CD14-positive monocyte (primary cell): ENCODE data around the gene CDC14A. TPM values are rescaled to one million over a fixed set of nuclear protein-coding genes. Genes with fewer than 3 reads are reported as not detected.
"Not testable (repeated sequence)": the region's sequence is repeated elsewhere in the genome, so short reads cannot be mapped to it uniquely, and the experiment has no call there.

Experiments used
- DNase-seq, 3 donors: peaks; one replicate each; pipeline ENCODE4 v3.0.0-alpha.2; 2011 to 2022
- H2AFZ ChIP-seq: 2 replicates; pipeline ENCODE4 v1.6.0; 2012; ENCODE audit warnings: mild to moderate bottlenecking, low read depth, low read length, inconsistent platforms; ENCODE audit not compliant: insufficient read depth, poor library complexity, severe bottlenecking
- H3K27ac ChIP-seq, 2 donors: 1 replicate in 1 of 2; 2 replicates in 1 of 2; pipeline ENCODE4 v1.5.1; 2012 to 2013; ENCODE audit warnings: low read length in 2 of 2, control low read depth in 1 of 2, inconsistent platforms in 1 of 2, low read depth in 1 of 2, mild to moderate bottlenecking in 1 of 2
- H3K27me3 ChIP-seq, 2 donors: one replicate each; pipeline versions ENCODE4 v1.6.0 to v1.6.1; 2011 to 2013; ENCODE audit warnings: low read length in 2 of 2; ENCODE audit not compliant: control insufficient read depth in 2 of 2, insufficient read depth in 2 of 2
- H3K36me3 ChIP-seq, 2 donors: replicated peaks in 1 of 2; 1 replicate in 1 of 2; 2 replicates in 1 of 2; pipeline versions ENCODE4 v1.5.1 to v1.6.1; 2012 to 2013; ENCODE audit warnings: low read length in 2 of 2, control low read depth in 1 of 2, inconsistent platforms in 1 of 2, mild to moderate bottlenecking in 1 of 2; ENCODE audit not compliant: insufficient read depth in 2 of 2, control insufficient read depth in 1 of 2
- H3K4me1 ChIP-seq, 2 donors: 1 replicate in 1 of 2; 2 replicates in 1 of 2; pipeline versions ENCODE4 v1.5.1 to v1.6.1; 2012 to 2013; ENCODE audit warnings: low read length in 2 of 2, control low read depth in 1 of 2, inconsistent platforms in 1 of 2, mild to moderate bottlenecking in 1 of 2, moderate library complexity in 1 of 2; ENCODE audit not compliant: insufficient read depth in 2 of 2, control insufficient read depth in 1 of 2
- H3K4me2 ChIP-seq: replicated peaks from 2 replicates; pipeline ENCODE3; 2012; ENCODE audit warnings: low read length, moderate library complexity, mild to moderate bottlenecking; ENCODE audit not compliant: poor library complexity, severe bottlenecking; ENCODE audit errors: extremely low read depth
- H3K4me3 ChIP-seq, 3 experiments: fragments of 200-600 bp in 1 of 3; sonication (generic) in 1 of 3; replicated peaks in 1 of 3; 1 replicate in 2 of 3; 2 replicates in 1 of 3; pipeline ENCODE4 v1.5.1; 2011 to 2013; ENCODE audit warnings: low read length in 3 of 3, mild to moderate bottlenecking in 3 of 3, control low read depth in 2 of 3, low read depth in 2 of 3, inconsistent platforms in 1 of 3, moderate library complexity in 1 of 3
- H3K79me2 ChIP-seq: 2 replicates; pipeline ENCODE4 v1.6.0; 2012; ENCODE audit warnings: mild to moderate bottlenecking, control low read depth, inconsistent platforms, low read length, moderate library complexity; ENCODE audit not compliant: insufficient read depth
- H3K9ac ChIP-seq: 2 replicates; pipeline ENCODE4 v1.6.0; 2017; ENCODE audit warnings: low read length, mild to moderate bottlenecking; ENCODE audit not compliant: insufficient read depth, poor library complexity, severe bottlenecking
- H3K9me3 ChIP-seq, 2 donors: replicated peaks in 1 of 2; 1 replicate in 1 of 2; 2 replicates in 1 of 2; pipeline versions ENCODE4 v1.5.1 to v1.6.1; 2012 to 2013; ENCODE audit warnings: low read length in 2 of 2, control low read depth in 1 of 2; ENCODE audit not compliant: control insufficient read depth in 1 of 2, insufficient read depth in 1 of 2
- H4K20me1 ChIP-seq: 2 replicates; pipeline ENCODE4 v1.6.0; 2012; ENCODE audit warnings: mild to moderate bottlenecking, low read length, control low read depth, moderate library complexity; ENCODE audit not compliant: insufficient read depth
- H3K27ac Mint-ChIP-seq, 7 donors: one replicate each; pipeline ENCODE4 v1.8.0; 2020; ENCODE audit warnings: mild to moderate bottlenecking in 7 of 7, mixed read lengths in 7 of 7, moderate library complexity in 6 of 7, inconsistent platforms in 2 of 7
- H3K27me3 Mint-ChIP-seq, 3 donors: one replicate each; pipeline ENCODE4 v1.8.0; 2021 to 2022; ENCODE audit warnings: low read depth in 3 of 3, mild to moderate bottlenecking in 3 of 3, mixed read lengths in 3 of 3, moderate library complexity in 3 of 3, inconsistent platforms in 1 of 3
- H3K36me3 Mint-ChIP-seq, 2 donors: one replicate each; pipeline ENCODE4 v1.8.0; 2020; ENCODE audit warnings: mixed read lengths in 2 of 2, inconsistent platforms in 1 of 2, mild to moderate bottlenecking in 1 of 2
- H3K4me1 Mint-ChIP-seq: one replicate; pipeline ENCODE4 v1.8.0; 2020; ENCODE audit warnings: mild to moderate bottlenecking, mixed read lengths
- H3K4me3 Mint-ChIP-seq, 2 donors: one replicate each; pipeline ENCODE4 v1.8.0; 2020; ENCODE audit warnings: mild to moderate bottlenecking in 2 of 2, mixed read lengths in 2 of 2, moderate library complexity in 1 of 2
- H3K9me3 Mint-ChIP-seq, 7 donors: one replicate each; pipeline ENCODE4 v1.8.0; 2020 to 2022; ENCODE audit warnings: mixed read lengths in 7 of 7, mild to moderate bottlenecking in 6 of 7, moderate library complexity in 6 of 7, inconsistent platforms in 2 of 7
- WGBS: methylation state at CpG from one replicate; pipeline ENCODE4 v1.1.5; 2013; ENCODE audit warnings: missing lambda C conversion rate; ENCODE audit not compliant: insufficient coverage; 5-methylcytosine and 5-hydroxymethylcytosine counted together
- intact Hi-C, 2 donors: fragments of 100-400 bp; cut with micrococcal nuclease; formaldehyde crosslinking; loops; one replicate each; pipeline versions ENCODE4 v1.15.0 to v1.15.1; 2023
- polyA plus RNA-seq, 3 donors: library from polyadenylated mRNA; depleted of rRNA in 1 of 3; unstranded in 2 of 3; stranded (reverse) in 1 of 3; fragments of 300-500 nt in 2 of 3; fragments of >200 nt in 1 of 3; fragmentation: Illumina TruSeq in 2 of 3; gene quantifications; 1 replicate in 2 of 3; 2 replicates in 1 of 3; pipeline ENCODE4 v1.2.3, GENCODE V29; 2012 to 2021
- TF ChIP-seq, protein P1 (sequence below): fragments of 200-600 bp; IDR thresholded peaks from one replicate; pipeline ENCODE4 v1.8.0; 2022; ENCODE audit warnings: antibody characterized with exemption, mild to moderate bottlenecking

The CDC14A gene
- polyA plus RNA-seq, 3 donors: 4.2 to 9.2 (median 6.1) TPM

DNA sequence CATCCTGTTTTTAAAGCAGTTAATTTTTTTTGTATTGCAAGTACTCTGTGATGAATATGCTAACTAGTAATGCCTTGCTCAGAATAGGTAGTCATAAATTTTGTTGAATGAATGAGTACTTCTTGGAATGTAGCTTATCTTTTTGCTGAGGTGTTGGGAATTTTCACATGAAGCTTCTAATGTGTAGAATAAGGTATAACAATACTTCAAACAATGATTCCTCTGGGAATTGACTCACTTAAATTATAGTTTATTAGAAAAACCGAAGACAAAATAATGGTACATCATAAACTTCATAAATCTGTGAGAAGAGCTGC, 13.9 kb downstream of the CDC14A start:
- Mint-ChIP-seq H3K36me3 (peaks cover 41 to 52% of the 10 kb centered on the region in 2 donors), H3K4me1 (peaks cover 14% of the 10 kb centered on the region), H3K27me3 (no peaks in the 10 kb centered on the region), H3K27ac (no peak overlapping the region), H3K4me3 (no peak overlapping the region), H3K9me3 (peaks cover 0 to 2% (median 0%) of the 10 kb centered on the region in 7 donors)
- peaks cover 74% of the 10 kb centered on the region for H4K20me1 ChIP-seq
- TF ChIP-seq, protein P1, sequence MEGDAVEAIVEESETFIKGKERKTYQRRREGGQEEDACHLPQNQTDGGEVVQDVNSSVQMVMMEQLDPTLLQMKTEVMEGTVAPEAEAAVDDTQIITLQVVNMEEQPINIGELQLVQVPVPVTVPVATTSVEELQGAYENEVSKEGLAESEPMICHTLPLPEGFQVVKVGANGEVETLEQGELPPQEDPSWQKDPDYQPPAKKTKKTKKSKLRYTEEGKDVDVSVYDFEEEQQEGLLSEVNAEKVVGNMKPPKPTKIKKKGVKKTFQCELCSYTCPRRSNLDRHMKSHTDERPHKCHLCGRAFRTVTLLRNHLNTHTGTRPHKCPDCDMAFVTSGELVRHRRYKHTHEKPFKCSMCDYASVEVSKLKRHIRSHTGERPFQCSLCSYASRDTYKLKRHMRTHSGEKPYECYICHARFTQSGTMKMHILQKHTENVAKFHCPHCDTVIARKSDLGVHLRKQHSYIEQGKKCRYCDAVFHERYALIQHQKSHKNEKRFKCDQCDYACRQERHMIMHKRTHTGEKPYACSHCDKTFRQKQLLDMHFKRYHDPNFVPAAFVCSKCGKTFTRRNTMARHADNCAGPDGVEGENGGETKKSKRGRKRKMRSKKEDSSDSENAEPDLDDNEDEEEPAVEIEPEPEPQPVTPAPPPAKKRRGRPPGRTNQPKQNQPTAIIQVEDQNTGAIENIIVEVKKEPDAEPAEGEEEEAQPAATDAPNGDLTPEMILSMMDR: no peak
- peaks cover 0 to 6% of the 10 kb centered on the region in 2 donors for H3K4me1 ChIP-seq
- H3K36me3 ChIP-seq: peaks cover 14 to 46% of the 10 kb centered on the region in 2 donors
- intact Hi-C loops: no loop called here
- no peak overlapping the region for H3K4me2 ChIP-seq
- no peak for DNase-seq
- WGBS: no CpG with 5 or more reads among the region's 1 CpG
- H3K9ac ChIP-seq: no peak overlapping the region
- H3K9me3 ChIP-seq: no peaks in the 10 kb centered on the region
- no peak overlapping the region for H2AFZ ChIP-seq
- no peak overlapping the region for H3K27ac ChIP-seq
- H3K79me2 ChIP-seq: peaks cover 100% of the 10 kb centered on the region
- no peaks in the 10 kb centered on the region for H3K27me3 ChIP-seq
- no peak overlapping the region for H3K4me3 ChIP-seq

DNA sequence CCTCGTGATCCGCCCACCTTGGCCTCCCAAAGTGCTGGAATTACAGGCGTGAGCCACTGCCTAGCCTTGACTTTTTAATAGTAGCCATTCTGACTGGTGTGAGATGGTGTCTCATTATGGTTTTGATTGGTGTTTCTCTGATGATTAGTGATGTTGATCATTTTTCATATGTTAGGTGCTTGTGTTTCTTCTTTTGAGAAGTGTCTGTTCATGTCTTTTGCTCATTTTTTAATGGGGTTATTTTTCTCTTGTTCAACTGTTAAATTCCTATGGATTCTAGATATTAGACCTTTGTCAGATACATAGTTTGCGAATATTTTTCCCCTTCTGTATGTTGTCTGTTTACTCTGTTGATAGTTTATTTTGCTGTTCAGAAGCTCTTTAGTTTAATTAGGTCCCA, 17.0 kb downstream of the CDC14A start:
- H3K4me3 Mint-ChIP-seq, H3K4me1 ChIP-seq, H3K9me3 ChIP-seq, H2AFZ ChIP-seq, H3K9ac ChIP-seq, H3K27me3 ChIP-seq, H3K4me3 ChIP-seq, H3K4me2 ChIP-seq, H3K27ac ChIP-seq, intact Hi-C loops, DNase-seq, H3K27me3 Mint-ChIP-seq, H3K9me3 Mint-ChIP-seq: not testable (repeated sequence)
- Mint-ChIP-seq H3K27ac (peak overlapping the region in 2 of 7 donors; percentile 22 to 59), H3K4me1 (peaks cover 19% of the 10 kb centered on the region), H3K36me3 (peaks cover 33 to 40% of the 10 kb centered on the region in 2 donors)
- Histone ChIP-seq H3K36me3 (peaks cover 11 to 34% of the 10 kb centered on the region in 2 donors), H3K79me2 (peaks cover 94% of the 10 kb centered on the region), H4K20me1 (peaks cover 74% of the 10 kb centered on the region)
- 100% methylated on average over 2 of the region's 4 CpGs for WGBS

DNA sequence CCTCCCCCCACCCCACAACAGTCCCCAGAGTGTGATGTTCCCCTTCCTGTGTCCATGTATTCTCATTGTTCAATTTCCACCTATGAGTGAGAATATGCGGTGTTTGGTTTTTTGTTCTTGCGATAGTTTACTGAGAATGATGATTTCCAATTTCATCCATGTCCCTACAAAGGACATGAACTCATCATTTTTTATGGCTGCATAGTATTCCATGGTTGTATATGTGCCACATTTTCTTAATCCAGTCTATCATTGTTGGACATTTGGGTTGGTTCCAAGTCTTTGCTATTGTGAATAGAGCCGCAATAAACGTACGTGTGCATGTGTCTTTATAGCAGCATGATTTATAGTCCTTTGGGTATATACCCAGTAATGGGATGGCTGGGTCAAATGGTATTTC, 21.6 kb downstream of the CDC14A start:
- H3K4me3 ChIP-seq, H3K27ac Mint-ChIP-seq, H3K9me3 Mint-ChIP-seq, H3K4me3 Mint-ChIP-seq, H3K27me3 ChIP-seq, H3K4me1 ChIP-seq, H3K27ac ChIP-seq, intact Hi-C loops, H3K4me2 ChIP-seq, H3K27me3 Mint-ChIP-seq, DNase-seq, H2AFZ ChIP-seq, H3K9ac ChIP-seq, H3K9me3 ChIP-seq: not testable (repeated sequence)
- Mint-ChIP-seq H3K36me3 (peaks cover 27 to 36% of the 10 kb centered on the region in 2 donors), H3K4me1 (peaks cover 19% of the 10 kb centered on the region)
- Histone ChIP-seq H4K20me1 (peaks cover 52% of the 10 kb centered on the region), H3K36me3 (peaks cover 7 to 15% of the 10 kb centered on the region in 2 donors), H3K79me2 (peaks cover 87% of the 10 kb centered on the region)
- no CpG with 5 or more reads among the region's 5 CpGs for WGBS

DNA sequence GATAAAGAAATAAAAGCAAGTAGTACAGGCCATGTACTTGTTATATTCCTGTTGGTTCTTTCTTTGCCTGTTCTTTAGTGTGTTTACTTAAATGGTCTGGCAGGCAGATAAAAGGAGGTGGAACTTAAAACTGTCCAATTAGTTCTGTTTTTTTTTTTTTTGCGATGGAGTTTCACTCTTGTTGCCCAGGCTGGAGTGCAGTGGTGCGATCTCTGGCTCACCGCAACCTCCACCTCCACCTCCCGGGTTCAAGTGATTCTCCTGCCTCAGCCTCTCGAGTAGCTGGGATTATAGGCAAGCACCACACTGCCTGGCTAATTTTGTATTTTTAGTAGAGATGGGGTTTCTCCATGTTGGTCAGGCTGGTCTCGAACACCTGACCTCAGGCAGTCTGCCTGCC, 24.6 kb downstream of the CDC14A start:
- Mint-ChIP-seq H3K36me3 (peaks cover 33 to 36% of the 10 kb centered on the region in 2 donors), H3K4me1 (peaks cover 22% of the 10 kb centered on the region)
- H3K4me2 ChIP-seq, H3K9me3 Mint-ChIP-seq, H3K4me3 Mint-ChIP-seq, H3K4me3 ChIP-seq, H3K9ac ChIP-seq, H3K27me3 ChIP-seq, H3K27ac ChIP-seq, H2AFZ ChIP-seq, H3K9me3 ChIP-seq, H3K27me3 Mint-ChIP-seq, intact Hi-C loops, DNase-seq, H3K4me1 ChIP-seq, H3K27ac Mint-ChIP-seq: not testable (repeated sequence)
- Histone ChIP-seq H3K36me3 (peaks cover 9 to 36% of the 10 kb centered on the region in 2 donors), H3K79me2 (peaks cover 76% of the 10 kb centered on the region), H4K20me1 (peaks cover 48% of the 10 kb centered on the region)
- no CpG with 5 or more reads among the region's 6 CpGs for WGBS
